NCI-H2029 (cell line): Measurements from ENCODE around the gene HOXC6.

Experiments
- DNase-seq: peaks from one replicate; lab custom pipeline; 2025; lab: John Stamatoyannopoulos, UW

HOXC6 gene

DNA sequence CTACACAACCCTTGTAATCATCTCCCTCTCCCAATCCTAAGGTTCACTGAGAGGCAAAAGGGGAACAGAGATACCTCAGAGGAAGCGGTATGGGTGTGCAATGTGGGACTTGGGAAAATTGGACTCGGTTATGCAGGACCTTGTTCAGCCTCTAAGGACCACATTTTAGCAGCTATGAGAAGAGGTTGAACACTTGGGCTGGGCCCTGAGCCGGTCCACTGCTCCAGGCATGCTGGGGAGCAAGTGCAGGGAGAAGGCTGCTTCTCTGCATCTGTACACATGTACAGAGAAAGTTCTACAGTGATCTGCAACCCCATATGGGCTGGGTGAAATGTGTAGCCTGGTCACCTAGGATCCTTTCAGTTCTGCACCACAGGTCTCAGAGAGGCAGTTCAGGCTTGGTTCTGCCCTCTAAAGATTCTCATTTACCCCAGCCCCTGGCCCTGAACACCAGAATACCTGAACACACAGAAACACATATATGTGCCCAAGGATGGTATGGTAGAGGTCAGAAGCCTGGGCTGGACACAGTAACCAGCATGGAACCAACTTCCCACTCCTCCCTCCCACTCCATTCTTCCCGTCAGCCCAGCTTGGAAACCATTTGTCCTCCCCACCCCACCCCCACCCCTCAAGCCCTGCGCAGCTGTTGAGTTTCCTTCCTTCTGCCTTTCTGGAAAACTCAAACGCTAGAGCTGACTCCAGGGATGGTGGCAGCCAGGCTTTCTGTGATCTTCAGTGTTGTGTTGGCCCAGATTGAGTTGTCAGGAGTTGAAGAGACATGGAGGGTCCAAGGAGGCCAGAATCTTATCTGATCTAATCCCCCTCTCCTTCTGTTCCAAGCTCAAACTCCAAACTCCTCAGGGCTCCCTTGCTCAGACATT lies 15.0 kb downstream of the HOXC6 start:
- DNase-seq = no peak

GRCh38 chr12:54044425-54045103 lies 16.3 kb downstream of the HOXC6 start:
- no peak for DNase-seq

DNA sequence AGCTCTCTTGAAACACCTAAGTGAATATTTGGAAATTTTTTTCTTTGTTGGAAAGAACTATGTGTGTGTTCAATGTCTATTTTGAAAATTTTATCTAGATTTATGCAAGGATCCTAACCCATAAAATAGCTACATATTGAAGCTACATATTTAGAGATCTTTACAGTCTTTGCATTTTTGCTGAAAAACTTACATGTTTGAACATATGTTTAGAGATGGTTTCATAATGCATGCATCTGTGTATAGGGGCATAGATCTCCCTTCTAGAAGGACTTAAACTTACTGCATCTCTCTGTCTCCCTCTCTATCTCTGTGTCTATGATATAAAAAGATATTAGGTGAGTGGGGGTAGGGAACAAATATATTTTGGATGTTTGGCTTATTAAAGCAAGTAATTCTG lies 17.2 kb downstream of the HOXC6 start:
- no peak for DNase-seq

GRCh38 chr12:54045868-54046521 lies 17.8 kb downstream of the HOXC6 start:
- no peak for DNase-seq

GRCh38 chr12:54046809-54047159 lies 18.5 kb downstream of the HOXC6 start:
- no peak for DNase-seq

- DNase-seq = no peak
Observed at GRCh38 chr12:54047160-54047963, 19.1 kb downstream of the HOXC6 start.

GRCh38 chr12:54047964-54048303 lies 19.7 kb downstream of the HOXC6 start:
- DNase-seq = no peak

- no peak for DNase-seq
Observed at GRCh38 chr12:54048406-54049093, 20.3 kb downstream of the HOXC6 start.

GRCh38 chr12:54049108-54049507 lies 20.9 kb downstream of the HOXC6 start:
- DNase-seq = no peak

DNA sequence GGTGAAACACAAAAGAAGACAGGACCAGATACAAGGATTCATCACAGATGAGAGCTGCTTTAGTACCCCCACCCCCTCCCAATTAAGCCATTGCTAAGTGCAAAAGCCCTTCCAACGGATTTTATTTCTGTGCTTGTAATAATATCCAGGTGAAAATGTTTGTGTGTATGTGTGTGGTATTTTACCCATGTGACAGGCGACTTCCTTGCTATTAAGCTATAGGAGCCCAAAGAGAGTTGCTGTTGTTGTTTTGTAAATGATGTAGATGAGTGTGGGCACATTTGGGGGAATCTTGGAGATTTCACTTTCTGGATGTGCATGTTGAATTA lies 22.2 kb downstream of the HOXC6 start:
- no peak for DNase-seq

- no peak for DNase-seq
Observed at GRCh38 chr12:54051026-54051842, 23.0 kb downstream of the HOXC6 start.

- DNase-seq = no peak
Observed at GRCh38 chr12:54051874-54052437, 23.7 kb downstream of the HOXC6 start.

- no peak for DNase-seq
Observed at GRCh38 chr12:54052438-54053002, 24.3 kb downstream of the HOXC6 start.

GRCh38 chr12:54053003-54053750 lies 24.9 kb downstream of the HOXC6 start:
- DNase-seq = no peak

GRCh38 chr12:54053751-54054741 lies 25.8 kb downstream of the HOXC6 start, which contains the start of gene HOXC4:
TSS of gene HOXC4 (plus strand) at chr12:54053835. CDS start at chr12:54053923, 88 bp downstream.
- no peak for DNase-seq

GRCh38 chr12:54054742-54055194 lies 26.5 kb downstream of the HOXC6 start:
- DNase-seq = no peak

- DNase-seq = no peak
Observed at GRCh38 chr12:54055552-54055951, 27.3 kb downstream of the HOXC6 start.

- no peak for DNase-seq
Observed at GRCh38 chr12:54056110-54056509, 27.9 kb downstream of the HOXC6 start.
